Transverse colon (tissue), 4 donors: ENCODE measurements around the gene SPIRE1. TPM values are rescaled to one million over a fixed set of nuclear protein-coding genes. Genes with fewer than 3 reads are reported as not detected.

Source experiments
- DNase-seq: peaks from one replicate; pipeline ENCODE4 v3.0.0-alpha.2; 2019
- H3K27ac ChIP-seq, 4 donors: fragments of 200-600 bp; sonication (generic); 2 replicates each; pipeline ENCODE4 v1.5.1; 2016 to 2018; ENCODE audit warnings: inconsistent platforms in 4 of 4
- H3K27me3 ChIP-seq: fragments of 200-600 bp; sonication (generic); 2 replicates; pipeline ENCODE4 v1.5.1; 2017; ENCODE audit warnings: inconsistent platforms
- H3K36me3 ChIP-seq, 4 donors: fragments of 200-600 bp; sonication (generic); 2 replicates each; pipeline ENCODE4 v1.5.1; 2017 to 2019; ENCODE audit warnings: inconsistent platforms in 4 of 4
- H3K4me1 ChIP-seq, 4 donors: fragments of 200-600 bp; sonication (generic); 2 replicates each; pipeline ENCODE4 v1.5.1; 2017 to 2020; ENCODE audit warnings: inconsistent platforms in 4 of 4
- H3K4me3 ChIP-seq, 4 donors: fragments of 200-600 bp; sonication (generic); 1 replicate in 1 of 4; 2 replicates in 3 of 4; pipeline versions ENCODE4 v1.5.1 to v1.6.1; 2017 to 2019; ENCODE audit warnings: inconsistent platforms in 4 of 4
- H3K9me3 ChIP-seq, 2 donors: fragments of 200-600 bp; sonication (generic); 2 replicates each; pipeline ENCODE4 v1.5.1; 2017 to 2019; ENCODE audit warnings: inconsistent platforms in 2 of 2
- EP300 ChIP-seq: sonication (generic); formaldehyde crosslinking; IDR thresholded peaks from one replicate; pipeline ENCODE4 v1.6.1; 2017; ENCODE audit warnings: antibody characterized with exemption, low read depth
- POLR2A ChIP-seq: fragments of 450-650 bp; IDR thresholded peaks from one replicate; pipeline ENCODE4 v1.6.1; 2016; ENCODE audit warnings: antibody characterized with exemption, mild to moderate bottlenecking, moderate library complexity
- POLR2AphosphoS5 ChIP-seq, 3 donors: sonication (generic); formaldehyde crosslinking; IDR thresholded peaks; one replicate each; pipeline ENCODE4 v1.6.1; 2016; ENCODE audit warnings: antibody characterized with exemption in 3 of 3
- WGBS, 2 donors: methylation state at CpG; one replicate each; pipeline ENCODE4 v1.1.5; 2018; ENCODE audit warnings: low coverage in 1 of 2; 5-methylcytosine and 5-hydroxymethylcytosine counted together
- in situ Hi-C, 4 donors: fragments of 200-750 bp; cut with MboI; loops; one replicate each; pipeline versions ENCODE4 v1.15.0 to v1.15.1; 2017; ENCODE audit warnings: low sequenced_read_pairs in 3 of 4, low pct_ligation_motif_present in 1 of 4, low pct_unique_long_range_greater_than_20kb in 1 of 4
- intact Hi-C: fragments of 100-400 bp; cut with DNase I; formaldehyde crosslinking; loops from one replicate; pipeline ENCODE4 v1.15.1; 2023; ENCODE audit warnings: low total_unique reads
- total RNA-seq, 4 donors: library from RNA; depleted of rRNA; stranded (reverse); fragments of >200 nt; gene quantifications; one replicate each; pipeline ENCODE4 v1.1.0, GENCODE V29; 2016
- TF ChIP-seq, protein P1 (sequence below), 5 experiments: fragments of 200-600 bp in 3 of 5; fragments of 450-650 bp in 2 of 5; sonication (generic) in 3 of 5; IDR thresholded peaks; 1 replicate in 2 of 5; 2 replicates in 3 of 5; pipeline ENCODE4 v1.5.1; 2016 to 2017; ENCODE audit warnings: antibody characterized with exemption in 5 of 5, inconsistent platforms in 3 of 5, mild to moderate bottlenecking in 2 of 5, moderate library complexity in 1 of 5

Gene SPIRE1
- total RNA-seq = 1 to 10 TPM; 6.0 to 7.8 (median 6.8) TPM

DNA sequence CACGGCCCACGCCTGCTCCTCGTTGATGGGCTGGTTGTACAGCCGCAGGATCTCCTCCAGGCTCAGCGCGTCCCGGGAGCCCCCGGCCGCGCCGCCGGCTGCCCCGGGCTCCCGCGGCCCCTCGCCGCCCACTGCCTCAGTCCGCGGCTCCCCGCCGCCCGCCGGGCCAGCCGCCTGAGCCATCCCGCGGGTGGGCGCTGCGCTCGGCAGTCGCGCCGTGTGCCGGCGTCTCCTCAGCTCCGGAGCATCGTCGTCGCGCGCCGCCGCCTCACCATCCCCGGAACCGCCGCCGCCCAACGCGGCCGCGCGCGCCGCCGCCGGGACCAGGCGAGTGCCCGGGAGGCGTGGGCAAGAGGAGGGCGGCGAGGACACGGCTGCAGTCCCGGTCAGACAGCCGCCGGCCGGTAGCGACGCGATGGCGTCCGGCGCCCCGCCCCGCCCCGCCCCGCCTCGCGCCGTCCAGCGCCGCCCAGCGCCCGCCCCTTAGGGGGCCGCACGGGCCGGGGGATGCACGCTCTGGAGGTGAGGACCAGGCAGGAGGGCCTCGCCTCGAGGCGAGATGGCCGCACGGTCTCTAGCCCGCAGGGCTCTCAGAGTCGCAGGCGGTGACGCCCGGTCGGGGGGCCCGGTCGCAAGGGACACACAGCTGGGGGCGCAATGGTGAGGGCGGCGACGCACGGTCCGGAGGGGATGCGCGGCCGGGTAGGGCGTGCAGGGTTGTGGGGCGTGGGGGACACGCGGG is at the start of gene SPIRE1:
TSS of gene SPIRE1 (minus strand) at position 424 of the 742 bp plus-strand sequence. CDS start at position 183, 241 bp downstream.
- peak; percentile 70 for DNase-seq
- Histone ChIP-seq H3K4me1 (peaks cover 0 to 22% (median 12%) of the 10 kb centered on the region in 4 donors), H3K36me3 (no peaks in the 10 kb centered on the region), H3K27me3 (peaks cover 15% of the 10 kb centered on the region), H3K4me3 (peak within 1 kb of the TSS; percentile 62 to 72 (median 68)), H3K9me3 (no peaks in the 10 kb centered on the region), H3K27ac (peak within 1 kb of the TSS; percentile 88 to 94 (median 93))
- peak; percentile 25 for TF ChIP-seq POLR2A
- TF ChIP-seq POLR2AphosphoS5 (IDR thresholded peaks at IDR 0.05) = peak in 2 of 3 donors; percentile 26 to 45
- no peak for TF ChIP-seq EP300
- TF ChIP-seq, protein P1, sequence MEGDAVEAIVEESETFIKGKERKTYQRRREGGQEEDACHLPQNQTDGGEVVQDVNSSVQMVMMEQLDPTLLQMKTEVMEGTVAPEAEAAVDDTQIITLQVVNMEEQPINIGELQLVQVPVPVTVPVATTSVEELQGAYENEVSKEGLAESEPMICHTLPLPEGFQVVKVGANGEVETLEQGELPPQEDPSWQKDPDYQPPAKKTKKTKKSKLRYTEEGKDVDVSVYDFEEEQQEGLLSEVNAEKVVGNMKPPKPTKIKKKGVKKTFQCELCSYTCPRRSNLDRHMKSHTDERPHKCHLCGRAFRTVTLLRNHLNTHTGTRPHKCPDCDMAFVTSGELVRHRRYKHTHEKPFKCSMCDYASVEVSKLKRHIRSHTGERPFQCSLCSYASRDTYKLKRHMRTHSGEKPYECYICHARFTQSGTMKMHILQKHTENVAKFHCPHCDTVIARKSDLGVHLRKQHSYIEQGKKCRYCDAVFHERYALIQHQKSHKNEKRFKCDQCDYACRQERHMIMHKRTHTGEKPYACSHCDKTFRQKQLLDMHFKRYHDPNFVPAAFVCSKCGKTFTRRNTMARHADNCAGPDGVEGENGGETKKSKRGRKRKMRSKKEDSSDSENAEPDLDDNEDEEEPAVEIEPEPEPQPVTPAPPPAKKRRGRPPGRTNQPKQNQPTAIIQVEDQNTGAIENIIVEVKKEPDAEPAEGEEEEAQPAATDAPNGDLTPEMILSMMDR (IDR thresholded peaks at IDR 0.05) = no peak
- intact Hi-C loops = loop anchor here (2.0 kb wide), 1 partner anchor 267 kb away; no protein-coding TSS in a partner anchor
- in situ Hi-C loops = loop anchor here in 1 of 4 donors (10.0 kb wide), 1 partner anchor 263 kb away; no protein-coding TSS in a partner anchor
- WGBS, 2 donors = 2% methylated on average over 21 of the region's 112 CpGs; no CpG with 5 or more reads in 1 of the 2 donors

- H3K27me3 ChIP-seq = no peaks in the 10 kb centered on the region
- H3K4me3 ChIP-seq = peak overlapping the region; percentile 62 to 97 (median 86)
- H3K27ac ChIP-seq = peak overlapping the region; percentile 94 to 98 (median 96)
- H3K4me1 ChIP-seq = peaks cover 7 to 33% (median 23%) of the 10 kb centered on the region in 4 donors
- TF ChIP-seq, protein P1 (IDR thresholded peaks at IDR 0.05) = no peak
- TF ChIP-seq POLR2A (no peak), EP300 (no peak), POLR2AphosphoS5 (IDR thresholded peaks at IDR 0.05) (no peak)
- in situ Hi-C loops = no loop called here
- no peaks in the 10 kb centered on the region for H3K9me3 ChIP-seq
- WGBS, 2 donors = 0% methylated on average over 2 of the region's 2 CpGs
- intact Hi-C loops = no loop called here
- no peak for DNase-seq
- peaks cover 0 to 25% (median 7%) of the 10 kb centered on the region in 4 donors for H3K36me3 ChIP-seq
These were observed 45.8 kb upstream of the SPIRE1 start for GRCh38 chr18:12703664-12704063.

GRCh38 chr18:12703096-12703567 is 45.2 kb upstream of the SPIRE1 start:
- H3K4me3 ChIP-seq = peak overlapping the region; percentile 62 to 97 (median 86)
- WGBS, 2 donors = 0% methylated on average over 7 to 25 of the region's 28 CpGs
- H3K27ac ChIP-seq = peak overlapping the region; percentile 94 to 98 (median 96)
- H3K36me3 ChIP-seq = peaks cover 0 to 24% (median 7%) of the 10 kb centered on the region in 4 donors
- in situ Hi-C loops = no loop called here
- no peaks in the 10 kb centered on the region for H3K27me3 ChIP-seq
- DNase-seq = no peak
- intact Hi-C loops = no loop called here
- no peaks in the 10 kb centered on the region for H3K9me3 ChIP-seq
- no peak for TF ChIP-seq POLR2A
- peaks cover 7 to 33% (median 23%) of the 10 kb centered on the region in 4 donors for H3K4me1 ChIP-seq

DNA sequence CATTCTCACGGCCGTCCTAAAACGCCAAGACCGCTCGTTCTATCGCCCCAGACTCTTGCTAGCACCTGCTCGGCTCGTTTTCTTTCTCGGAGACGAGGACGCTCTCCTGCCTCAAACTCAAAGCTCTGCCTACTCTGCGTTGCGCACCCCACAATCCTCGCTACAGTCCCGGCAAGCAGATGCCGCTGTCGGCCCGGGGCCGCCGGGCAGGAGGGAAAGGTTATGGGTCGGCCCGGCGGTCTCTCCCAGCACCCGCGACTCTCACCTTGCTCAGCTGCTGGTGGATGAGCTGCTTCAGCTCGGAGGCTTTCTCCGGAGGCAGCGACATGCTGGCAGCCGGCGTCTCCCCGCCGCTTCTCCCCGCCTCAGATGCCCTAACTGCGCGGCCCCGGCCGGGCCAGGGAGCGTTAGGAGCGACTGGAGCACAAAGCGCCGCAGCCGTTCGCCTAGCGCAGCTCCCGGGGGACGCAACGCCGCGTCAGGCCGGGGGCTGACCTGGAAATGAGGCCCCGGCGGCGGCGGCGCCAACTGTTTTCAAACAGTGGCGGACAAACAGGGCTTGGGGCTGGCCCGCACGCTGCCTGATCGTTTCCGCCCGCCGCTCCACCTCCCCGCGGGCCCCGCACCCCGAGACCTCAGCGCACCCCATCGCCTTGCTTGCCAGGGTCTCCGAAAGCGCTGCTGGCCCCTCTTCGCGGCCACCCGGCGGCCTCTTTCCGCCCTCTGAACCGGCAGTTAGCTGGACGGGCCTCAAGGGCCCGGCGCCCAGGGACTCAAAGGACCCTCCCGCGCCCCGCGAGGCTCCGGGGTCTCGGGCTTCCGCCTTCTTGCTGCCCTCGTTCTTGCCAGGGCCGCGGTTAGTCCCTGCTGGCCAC is 44.6 kb upstream of the SPIRE1 start, which contains the start of the genes CEP76 and PSMG2:
TSS of gene CEP76 (minus strand) at position 503 of the 875 bp plus-strand sequence. CDS start at position 328, 175 bp downstream.
TSS of gene PSMG2 (plus strand) at position 822 of the 875 bp plus-strand sequence. CDS start 66 bp downstream, outside the sequence.
- 0 to 1% methylated on average over 2 to 72 of the region's 89 CpGs for WGBS, 2 donors
- peak; percentile 89 for DNase-seq
- Histone ChIP-seq H3K36me3 (peaks cover 0 to 18% (median 3%) of the 10 kb centered on the region in 4 donors), H3K4me1 (peaks cover 7 to 33% (median 23%) of the 10 kb centered on the region in 4 donors), H3K9me3 (no peaks in the 10 kb centered on the region), H3K27me3 (no peaks in the 10 kb centered on the region), H3K27ac (peak within 1 kb of the TSS; percentile 94 to 98 (median 96)), H3K4me3 (peak within 1 kb of the TSS; percentile 62 to 97 (median 86))
- intact Hi-C loops (no loop called here), in situ Hi-C loops (no loop called here)
- TF ChIP-seq, protein P1 (IDR thresholded peaks at IDR 0.05) = no peak
- peak; percentile 86 to 90 (median 86) for TF ChIP-seq POLR2AphosphoS5 (IDR thresholded peaks at IDR 0.05)
- peak; percentile 91 for TF ChIP-seq POLR2A
- no peak for TF ChIP-seq EP300
